ENCODE results near the gene PPIB.

PPIB gene

GRCh38 chr15:64164436-64164835 is 1.6 kb upstream of the PPIB start:
- no peak overlapping the region for H3K4me3 ChIP-seq (ENCODE audit: low read length)
- no peak for TF ChIP-seq CTCF (conservative IDR thresholded peaks at IDR 0.05; ENCODE audit: low read length)
- no peak for DNase-seq (ENCODE audit: low read depth)

DNA sequence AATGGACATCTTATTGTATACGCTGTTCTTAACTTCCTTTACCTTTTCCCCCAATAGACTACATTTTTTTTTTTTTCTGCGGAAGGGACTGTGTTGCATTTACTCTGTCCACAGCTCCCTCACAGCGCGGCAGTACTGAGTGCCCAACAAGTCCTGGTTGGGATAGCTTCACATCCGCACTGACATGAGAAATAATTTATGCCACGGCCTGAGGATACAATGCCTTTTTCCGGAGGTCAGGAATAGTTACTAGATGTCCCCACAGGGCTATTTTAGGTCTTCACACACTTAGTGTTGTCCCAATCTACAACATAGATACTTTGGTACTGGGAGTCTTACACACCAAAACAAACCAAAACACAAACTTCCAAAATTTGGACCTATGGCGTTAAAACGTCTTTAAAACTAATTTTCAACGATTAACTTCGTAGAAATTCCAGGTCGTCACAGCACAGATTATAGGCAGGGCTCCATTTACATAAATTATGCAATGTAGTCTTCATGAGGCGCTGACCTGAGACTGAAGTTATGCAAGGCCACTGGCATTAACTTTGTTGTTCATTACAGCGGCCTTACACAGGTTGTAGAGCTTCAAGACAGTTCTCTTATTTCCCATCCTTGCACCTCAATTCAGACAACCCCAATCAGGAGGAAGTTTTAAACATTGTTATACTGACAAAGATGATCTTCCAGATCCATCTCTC is 989 bp upstream of the PPIB start:
- peak overlapping the region; percentile 63 for H3K4me3 ChIP-seq (ENCODE audit: low read length)
- TF ChIP-seq CTCF (conservative IDR thresholded peaks at IDR 0.05; ENCODE audit: low read length) = no peak
- no peak for DNase-seq (ENCODE audit: low read depth)

DNA sequence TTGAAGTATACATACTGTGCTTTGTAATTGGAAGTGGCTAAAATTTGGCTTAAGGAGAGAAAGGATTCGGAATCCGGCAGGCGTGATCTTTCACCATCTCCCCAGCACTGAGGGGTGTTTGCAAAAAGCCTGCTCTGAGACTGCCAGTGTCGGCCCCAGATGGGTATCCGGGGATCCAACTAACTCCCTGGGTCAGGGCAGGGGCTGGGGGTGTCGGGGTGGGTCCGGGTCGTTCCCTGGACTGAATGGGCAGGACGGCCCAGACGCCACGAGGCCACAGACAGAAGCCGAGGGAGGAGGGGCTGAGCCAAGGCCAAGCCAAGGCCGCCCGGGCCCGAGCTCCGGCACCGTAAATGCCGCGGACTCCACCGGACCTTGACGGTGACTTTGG is 349 bp downstream of the PPIB start:
- no peak for DNase-seq (ENCODE audit: low read depth)
- peak overlapping the region; percentile 93 for H3K4me3 ChIP-seq (ENCODE audit: low read length)
- no peak for TF ChIP-seq CTCF (conservative IDR thresholded peaks at IDR 0.05; ENCODE audit: low read length)

DNA sequence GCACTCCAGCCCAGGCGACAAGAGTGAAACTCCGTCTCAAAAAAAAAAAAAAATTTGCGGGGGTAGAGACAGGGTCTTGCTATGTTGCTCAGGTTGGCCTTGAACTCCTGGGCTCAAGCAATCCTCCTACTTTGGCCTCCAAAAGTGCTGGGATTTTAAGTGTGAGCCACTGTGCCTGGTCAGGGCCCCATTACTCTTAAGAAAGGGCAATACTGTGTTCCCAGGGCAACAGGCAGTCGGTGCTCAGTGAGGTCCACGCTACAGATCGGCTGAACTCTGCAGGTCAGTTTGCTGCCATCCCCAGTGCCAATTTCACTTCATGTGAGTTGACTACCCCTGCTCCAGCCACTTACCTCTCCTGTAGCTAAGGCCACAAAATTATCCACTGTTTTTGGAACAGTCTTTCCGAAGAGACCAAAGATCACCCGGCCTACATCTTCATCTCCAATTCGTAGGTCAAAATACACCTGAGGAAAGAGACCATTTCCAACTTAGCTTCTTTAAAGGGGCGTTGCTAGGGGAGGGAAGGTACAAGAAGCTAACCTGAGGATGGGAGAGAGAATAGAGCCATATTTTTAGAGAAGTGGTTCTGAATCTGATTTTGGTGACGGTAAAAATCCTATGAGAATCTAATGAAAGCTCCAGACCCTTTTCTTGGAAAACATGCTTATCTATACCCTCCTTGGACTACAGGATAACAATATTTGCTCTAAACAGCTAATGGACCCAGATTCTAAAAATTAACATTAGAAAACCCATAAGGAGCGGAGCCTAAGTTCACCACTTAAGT is 939 bp downstream of the PPIB start:
- no peak for DNase-seq (ENCODE audit: low read depth)
- H3K4me3 ChIP-seq (ENCODE audit: low read length) = peak overlapping the region; percentile 93
- no peak for TF ChIP-seq CTCF (conservative IDR thresholded peaks at IDR 0.05; ENCODE audit: low read length)

GRCh38 chr15:64158363-64159134 is 4.3 kb downstream of the PPIB start:
- no peak for DNase-seq (ENCODE audit: low read depth)
- no peak overlapping the region for H3K4me3 ChIP-seq (ENCODE audit: low read length)
- TF ChIP-seq CTCF (conservative IDR thresholded peaks at IDR 0.05; ENCODE audit: low read length) = no peak

DNA sequence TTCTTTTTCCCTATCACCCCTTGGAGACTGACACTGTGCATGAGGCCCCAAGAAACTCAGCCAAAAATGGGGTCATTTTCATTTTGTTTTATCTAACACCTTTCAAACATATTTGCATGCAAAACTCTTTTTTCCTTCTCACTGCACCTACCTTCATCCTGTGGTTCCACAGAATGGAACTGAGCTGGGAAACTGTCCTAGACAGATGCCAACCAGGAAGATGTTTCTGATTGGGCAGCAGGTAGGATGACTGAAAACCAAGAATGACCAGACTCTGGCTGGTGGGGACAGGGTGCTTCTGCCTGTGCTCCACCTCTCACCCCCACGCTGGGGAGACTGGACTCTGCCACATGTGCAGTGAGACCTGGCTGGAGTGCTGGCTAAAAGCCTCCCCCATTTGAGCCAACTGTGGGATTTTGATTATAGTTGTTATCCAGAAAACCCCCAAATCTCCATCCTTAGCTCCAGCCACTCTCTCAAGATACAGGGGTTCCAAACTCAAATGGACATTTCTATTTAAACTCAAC is 5.2 kb downstream of the PPIB start:
- no peak for DNase-seq (ENCODE audit: low read depth)
- H3K4me3 ChIP-seq (ENCODE audit: low read length) = no peak overlapping the region
- no peak for TF ChIP-seq CTCF (conservative IDR thresholded peaks at IDR 0.05; ENCODE audit: low read length)

Data from AG10803 (cell line).